GM19240 (cell line): ENCODE data around the gene CORT.
"Not testable (repeated sequence)": the region's sequence is repeated elsewhere in the genome, so short reads cannot be mapped to it uniquely, and the experiment has no call there.

ENCODE experiments used
- DNase-seq: peaks from one replicate; pipeline ENCODE4 v3.0.0; 2011; ENCODE audit warnings: low spot score; ENCODE audit not compliant: insufficient read length

Gene CORT

DNA sequence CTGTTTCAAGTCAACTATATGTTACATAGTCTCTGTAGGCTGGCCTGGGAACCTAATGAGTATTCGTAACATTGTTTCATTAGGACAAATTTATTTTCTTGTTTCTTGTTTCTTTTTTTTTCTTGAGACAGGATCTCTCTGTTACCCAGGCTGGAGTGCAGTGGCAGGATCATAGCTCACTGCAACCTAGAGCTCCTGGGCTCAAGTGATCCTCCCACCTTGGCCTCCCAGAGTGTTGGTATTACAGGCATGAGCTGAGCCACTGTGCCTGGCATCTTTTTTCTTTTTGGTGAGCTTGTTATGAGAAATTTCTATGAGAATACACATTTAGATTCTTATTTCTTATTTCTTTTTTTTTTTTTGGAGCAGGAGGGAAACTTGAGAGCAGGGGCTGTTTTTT lies 12.8 kb upstream of the CORT start:
- DNase-seq = no peak

DNA sequence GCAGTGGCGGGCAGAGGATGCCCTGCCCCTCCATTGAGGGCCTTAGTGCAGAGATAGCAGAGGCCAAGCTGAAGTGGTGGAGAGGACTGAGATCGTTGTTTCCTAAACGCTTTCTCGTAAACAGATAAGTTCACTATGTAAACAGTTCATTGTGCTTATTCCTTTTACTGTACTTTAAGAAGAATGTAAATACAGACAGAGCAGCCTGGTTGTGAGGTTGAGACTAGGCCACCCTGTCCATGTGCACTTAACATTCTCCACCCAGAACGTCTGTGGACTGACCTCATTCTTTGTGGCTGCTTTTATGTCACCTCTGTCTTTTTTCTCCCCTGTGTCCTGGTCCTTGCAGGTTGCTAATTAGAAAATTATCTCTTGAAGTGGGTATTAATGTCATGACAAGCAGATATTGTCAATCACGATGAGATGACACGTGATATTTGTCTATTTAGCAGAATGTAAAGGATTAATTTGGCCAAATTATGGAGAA lies 11.1 kb upstream of the CORT start:
- DNase-seq = no peak

DNA sequence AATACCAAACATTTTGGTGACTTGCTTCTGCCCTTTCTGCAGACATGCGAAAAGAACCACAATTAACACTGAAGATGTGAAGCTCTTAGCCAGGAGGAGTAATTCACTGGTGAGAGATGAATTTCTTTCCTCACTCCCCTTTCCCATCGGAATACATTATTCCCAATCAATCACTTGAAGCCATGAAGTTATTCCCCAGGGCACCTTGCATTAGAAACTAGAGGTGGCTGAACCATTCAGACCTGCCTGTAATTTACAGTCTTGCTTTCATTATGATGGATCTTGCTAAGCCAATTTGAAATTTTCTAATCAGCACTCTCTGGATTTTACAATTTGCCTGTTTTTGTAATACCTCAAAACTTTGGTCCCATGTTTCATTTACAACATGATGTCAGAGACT lies 9.5 kb upstream of the CORT start:
- no peak for DNase-seq

DNA sequence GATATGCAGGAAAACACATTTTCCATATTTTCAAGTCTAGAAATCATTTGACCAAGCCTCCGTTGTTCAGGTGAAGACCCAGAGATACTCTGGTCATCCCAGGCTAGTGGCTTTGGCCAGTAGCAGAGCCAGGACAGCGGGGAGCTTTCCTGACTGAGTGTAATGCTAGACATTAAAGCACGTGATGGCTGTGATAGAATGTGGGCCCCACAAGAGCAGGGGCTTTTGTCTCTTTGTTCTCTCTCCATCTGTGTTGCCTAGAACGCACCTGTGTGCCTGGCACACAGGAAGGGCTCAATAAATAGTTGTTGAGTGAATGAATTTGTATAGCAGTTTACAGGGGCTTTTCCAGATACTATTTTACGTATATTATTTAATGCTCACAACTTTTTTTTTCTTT lies 9.0 kb upstream of the CORT start:
- DNase-seq = no peak

DNA sequence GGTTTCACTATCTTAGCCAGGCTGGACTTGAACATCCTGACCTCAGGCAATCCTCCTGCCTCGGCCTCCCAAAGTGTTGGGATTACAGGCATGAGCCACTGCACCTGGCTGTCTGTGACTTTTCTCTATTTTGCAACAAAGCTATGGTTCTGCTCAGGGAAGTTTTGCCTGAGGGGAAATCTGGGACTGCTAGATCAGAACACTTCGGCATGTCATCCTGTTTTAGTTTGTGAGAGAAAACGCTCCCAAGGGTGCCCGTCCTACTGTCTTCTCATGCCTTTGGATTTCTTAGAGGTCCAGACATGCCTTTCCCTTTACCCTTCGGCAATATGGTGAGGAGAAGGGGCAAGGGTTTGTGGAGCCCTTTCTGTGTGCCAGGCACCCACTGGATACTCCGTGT lies 5.6 kb upstream of the CORT start:
- DNase-seq = no peak

DNA sequence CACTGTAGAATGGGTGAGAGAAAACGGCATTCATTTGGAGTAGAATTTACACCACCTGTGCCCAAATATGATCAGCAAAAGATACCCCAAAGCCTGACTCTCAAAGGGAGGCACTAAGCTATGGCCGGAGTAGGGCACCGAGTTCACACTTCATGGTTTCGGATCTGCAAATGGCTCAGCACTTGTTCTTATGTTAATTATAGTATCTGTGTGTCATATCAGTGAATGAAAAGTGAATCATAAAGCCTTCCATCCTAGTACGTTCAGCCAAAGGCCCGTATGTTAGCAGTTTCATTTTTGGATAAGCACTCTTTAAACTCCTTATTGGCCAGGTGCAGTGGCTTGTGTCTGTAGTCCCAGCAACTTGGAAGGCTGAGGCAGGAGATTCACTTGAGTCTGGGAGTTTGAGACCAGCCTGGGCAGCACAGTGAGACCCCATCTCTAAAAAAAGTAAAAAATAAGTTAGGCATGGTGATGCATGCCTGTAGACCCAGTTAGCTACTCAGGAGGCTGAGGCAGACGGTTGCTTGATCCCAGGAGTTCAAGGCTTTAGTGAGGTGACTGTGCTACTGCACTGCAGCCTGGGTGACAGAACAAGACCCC lies 4.9 kb upstream of the CORT start:
- DNase-seq = no peak

DNA sequence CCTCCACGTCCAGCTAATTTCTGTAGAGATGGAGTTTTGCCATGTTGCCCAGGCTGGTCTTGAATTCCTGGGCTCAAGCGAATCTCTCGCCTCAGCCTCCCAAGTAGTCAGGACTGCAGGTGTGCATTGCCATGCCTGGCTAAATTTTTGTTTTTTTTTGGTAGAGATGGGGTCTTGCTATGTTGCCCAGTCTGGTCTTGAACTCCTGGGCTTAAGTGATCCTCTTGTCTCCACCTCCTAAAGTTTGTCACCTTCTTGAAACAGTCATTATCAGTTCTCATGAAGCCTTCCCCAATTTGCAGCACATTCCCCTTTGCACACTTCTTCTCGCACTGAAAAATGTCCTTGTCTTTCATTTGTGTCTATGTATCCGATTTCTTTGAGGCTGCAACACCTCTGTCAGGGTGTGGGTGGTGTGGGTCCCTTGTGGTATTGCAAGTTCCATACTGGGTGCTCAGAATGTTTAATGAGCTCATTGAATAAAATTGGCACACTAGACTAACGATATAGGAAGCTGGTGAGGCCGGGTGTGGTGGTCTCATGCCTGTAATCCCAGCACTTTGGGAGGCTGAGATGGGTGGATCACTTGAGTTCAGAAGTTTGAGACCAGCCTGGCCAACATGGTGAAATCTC lies 2.9 kb upstream of the CORT start:
- no peak for DNase-seq

DNA sequence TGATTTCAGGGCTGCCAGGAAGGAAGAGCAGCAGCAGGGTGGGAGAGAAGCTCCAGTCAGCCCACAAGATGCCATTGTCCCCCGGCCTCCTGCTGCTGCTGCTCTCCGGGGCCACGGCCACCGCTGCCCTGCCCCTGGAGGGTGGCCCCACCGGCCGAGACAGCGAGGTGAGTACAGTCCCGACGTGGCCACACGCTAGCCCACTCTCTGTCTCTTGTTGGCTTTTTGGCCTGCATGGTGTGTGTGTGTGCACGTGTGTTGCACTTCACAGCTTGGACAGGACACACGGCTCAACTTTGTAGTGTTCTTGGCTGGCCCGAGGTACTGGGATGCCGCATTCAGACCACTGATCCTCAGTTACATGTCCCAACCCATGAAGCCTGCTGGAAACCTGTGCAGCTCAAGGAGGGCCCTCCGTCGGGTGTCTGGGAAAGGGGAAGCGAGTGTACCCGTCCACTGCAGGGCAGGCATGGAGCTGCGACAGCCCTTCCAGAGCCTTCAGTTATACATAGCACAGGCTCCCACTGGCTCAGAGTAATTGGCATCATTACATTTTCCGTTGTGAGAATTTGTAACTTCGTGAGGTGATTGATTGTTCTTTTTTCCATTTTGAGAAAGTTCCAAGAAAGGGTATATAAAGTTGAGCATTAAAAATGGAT lies 454 bp downstream of the CORT start:
- DNase-seq = no peak

DNA sequence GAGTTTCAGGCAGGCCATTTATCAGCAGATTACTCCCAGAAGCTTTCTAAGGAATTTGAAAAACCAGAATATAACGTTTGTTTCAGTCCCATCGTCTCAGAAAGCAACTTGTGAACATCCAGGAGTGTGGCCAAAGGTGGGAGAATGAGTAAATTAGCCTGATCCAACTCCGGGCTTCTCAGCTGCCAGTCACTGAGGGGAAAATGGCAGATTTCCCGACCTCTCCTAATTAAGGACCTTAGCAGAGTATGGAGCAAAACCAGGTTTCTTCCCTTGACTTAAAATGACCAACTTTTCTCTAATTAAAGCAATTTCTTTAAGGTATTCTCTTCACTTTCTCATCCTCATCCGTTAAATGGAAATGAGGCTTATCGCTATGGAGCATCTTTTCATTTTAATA lies 1.0 kb downstream of the CORT start:
- DNase-seq = no peak

DNA sequence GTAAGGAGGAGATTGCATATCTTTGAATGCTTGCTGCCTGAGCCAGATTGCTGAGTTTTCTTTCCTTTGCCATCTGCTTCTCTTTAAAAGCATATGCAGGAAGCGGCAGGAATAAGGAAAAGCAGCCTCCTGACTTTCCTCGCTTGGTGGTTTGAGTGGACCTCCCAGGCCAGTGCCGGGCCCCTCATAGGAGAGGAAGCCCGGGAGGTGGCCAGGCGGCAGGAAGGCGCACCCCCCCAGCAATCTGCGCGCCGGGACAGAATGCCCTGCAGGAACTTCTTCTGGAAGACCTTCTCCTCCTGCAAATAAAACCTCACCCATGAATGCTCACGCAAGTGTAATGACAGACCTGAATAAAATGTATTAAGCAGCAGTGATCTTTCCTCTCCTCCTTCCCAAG lies 1.5 kb downstream of the CORT start:
- no peak for DNase-seq

DNA sequence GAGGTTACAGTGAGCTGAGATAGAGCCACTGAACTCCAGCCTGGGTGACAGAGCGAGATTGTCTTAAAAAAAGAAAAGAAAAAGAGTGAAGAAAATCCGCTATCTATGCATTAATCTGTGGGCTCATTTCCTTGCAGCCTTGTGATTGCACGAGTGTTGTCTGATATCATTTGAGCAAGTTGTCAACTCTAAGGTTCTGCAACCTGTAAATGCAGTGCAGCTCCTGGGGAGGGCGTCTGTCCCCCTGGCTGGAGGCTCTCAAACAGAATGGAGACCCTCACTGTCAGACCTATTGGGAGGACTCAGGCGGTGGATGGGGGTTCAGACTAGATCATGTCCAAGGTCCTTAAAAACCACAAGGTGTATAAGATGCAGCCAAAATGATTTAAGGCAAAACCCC lies 6.2 kb downstream of the CORT start:
- DNase-seq = no peak

DNA sequence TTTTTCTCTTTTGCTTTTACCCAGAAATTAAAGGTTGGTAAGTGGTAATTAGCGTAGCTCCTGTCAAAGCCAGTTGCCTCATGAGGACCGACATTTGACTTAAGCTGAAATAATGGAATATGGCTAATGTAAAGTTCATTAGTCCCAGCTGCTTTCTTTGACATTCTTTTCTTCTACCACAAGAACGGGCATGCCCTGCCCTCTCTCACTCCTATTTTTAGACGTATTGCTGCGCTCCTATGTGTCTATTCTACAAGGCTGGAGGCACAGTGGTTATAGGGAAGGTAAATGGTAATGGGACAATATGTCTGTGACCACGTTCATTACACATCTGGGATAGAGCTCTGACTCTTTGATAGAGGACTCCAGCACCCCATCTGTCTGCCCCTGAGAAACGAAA lies 6.8 kb downstream of the CORT start:
- no peak for DNase-seq

DNA sequence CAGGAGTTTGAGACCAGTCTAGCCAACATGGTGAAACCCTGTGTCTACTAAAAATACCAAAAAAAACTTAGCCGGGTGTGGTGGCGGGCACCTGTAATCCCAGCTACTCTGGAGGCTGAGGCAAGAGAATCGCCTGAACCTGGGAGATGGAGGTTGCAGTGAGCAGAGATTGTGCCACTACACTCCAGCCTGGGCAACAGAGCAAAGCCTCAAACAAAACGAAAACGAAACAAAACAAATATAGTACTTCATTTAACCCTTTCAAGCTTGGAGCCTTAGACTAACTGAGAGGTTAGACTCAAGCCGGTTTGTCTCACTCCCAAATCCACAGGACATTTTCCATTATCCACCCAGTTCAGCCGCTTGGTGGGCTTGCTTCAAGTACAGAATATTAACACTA lies 7.6 kb downstream of the CORT start:
- DNase-seq = not testable (repeated sequence)

DNA sequence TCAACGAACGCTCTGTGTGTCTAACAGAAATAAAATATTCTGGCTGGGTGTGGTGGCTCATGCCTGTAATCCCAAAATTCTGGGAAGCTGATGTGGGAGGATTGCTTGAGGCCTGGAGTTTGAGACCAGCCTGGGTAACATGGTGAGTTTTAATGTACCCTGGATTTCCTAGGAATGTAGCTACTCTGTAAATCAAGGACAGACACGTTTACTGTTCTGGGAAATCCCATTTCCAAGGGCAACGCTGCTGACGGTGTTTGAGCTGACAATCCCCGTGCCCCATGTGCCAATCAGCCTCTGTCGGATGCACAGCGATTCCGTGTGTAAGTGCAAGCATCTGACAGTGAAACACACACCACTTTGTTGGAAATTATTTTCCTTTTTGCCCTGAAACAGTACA lies 8.0 kb downstream of the CORT start:
- DNase-seq = no peak

DNA sequence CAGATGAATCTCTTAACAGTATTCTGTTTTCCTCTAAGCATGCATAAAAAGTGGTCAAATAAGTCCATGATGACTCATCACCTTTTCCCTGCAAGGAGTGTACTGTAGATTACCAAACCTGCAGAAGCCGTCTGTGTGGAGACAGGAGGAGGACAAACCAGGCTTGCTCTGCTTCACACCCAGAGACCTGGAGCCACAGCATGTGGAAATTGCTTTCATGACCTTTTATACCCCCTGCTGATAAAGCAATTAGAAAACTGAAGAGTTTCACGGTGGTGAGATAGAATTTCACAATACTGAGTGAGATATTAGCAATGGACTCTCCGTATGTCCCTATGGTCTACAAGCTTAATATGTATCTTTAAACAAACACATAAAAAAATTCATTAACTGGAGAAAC lies 9.4 kb downstream of the CORT start:
- no peak for DNase-seq

DNA sequence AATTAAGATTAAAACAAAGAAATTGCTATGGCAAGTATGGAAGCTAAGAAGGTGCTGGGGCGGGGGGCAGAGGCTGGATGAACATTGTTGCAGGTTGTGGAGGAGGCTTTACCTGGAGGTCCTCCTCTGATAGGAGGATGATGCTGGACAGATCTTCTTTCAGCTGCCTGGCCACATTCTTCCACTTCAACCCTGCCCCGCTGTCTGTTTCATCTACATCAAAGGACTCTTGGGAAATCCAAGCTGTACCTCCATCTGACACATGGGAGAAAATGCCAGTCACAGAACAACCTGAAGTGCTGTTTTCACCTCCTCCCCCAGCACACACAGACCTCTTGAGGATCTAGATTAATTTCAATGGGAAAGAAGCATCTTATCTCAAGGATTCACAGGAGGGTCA lies 17.2 kb downstream of the CORT start:
- DNase-seq = no peak

DNA sequence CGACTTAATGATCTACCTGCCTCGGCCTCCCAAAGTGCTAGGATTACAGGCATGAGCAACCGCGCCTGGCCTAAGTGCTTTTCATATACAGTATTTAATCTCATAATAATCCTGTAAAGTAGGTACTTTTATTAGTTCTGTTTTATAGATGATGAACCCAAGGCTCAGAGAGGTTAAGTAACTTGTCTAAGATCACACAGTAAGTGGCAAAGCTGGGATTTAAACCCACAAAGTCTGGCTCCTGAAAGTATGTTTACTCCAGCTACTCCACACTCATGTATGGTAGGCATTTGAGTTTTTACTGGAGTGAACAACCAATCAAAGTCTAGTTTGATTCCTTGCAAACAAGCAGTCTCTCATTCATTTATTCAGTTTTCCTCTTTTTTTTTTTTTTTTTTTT lies 20.2 kb downstream of the CORT start:
- no peak for DNase-seq

DNA sequence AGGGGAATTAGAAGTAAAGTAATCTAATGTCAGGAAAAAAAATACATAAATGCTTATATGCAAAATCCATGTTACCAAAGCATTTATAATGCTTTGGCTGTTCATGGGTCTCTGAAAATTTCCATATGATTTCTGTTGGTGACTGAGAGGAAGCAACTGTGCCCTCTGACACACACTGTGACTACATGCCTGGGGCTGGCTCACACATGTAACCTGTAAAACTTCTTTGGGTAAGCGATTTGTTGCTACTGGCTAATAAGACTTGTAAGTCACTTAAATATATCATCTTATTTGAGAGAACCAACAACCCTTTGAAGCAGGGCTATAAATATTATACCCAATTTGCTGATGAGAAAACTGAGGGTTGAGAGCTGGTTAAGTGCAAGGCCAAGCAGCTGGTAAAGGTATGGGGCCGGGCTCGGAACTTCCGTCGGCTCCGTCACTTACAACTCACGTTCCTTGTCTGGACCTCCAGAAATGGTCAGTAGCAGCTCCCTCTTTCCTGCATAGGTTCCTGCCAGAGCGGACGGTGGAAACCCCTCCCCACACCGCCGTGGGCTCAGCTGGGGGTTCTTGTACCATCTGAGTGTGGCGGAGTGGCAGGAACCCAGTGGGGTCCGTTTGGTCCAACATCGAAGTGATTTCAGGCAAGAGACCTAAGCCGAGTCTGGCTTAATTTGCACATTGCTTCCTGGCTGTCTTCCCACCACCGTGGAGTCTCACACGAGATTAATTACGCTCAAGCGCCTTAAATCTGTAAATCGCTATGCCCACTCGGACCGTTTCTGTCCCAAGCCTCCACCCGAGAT lies 21.8 kb downstream of the CORT start:
- DNase-seq = no peak

DNA sequence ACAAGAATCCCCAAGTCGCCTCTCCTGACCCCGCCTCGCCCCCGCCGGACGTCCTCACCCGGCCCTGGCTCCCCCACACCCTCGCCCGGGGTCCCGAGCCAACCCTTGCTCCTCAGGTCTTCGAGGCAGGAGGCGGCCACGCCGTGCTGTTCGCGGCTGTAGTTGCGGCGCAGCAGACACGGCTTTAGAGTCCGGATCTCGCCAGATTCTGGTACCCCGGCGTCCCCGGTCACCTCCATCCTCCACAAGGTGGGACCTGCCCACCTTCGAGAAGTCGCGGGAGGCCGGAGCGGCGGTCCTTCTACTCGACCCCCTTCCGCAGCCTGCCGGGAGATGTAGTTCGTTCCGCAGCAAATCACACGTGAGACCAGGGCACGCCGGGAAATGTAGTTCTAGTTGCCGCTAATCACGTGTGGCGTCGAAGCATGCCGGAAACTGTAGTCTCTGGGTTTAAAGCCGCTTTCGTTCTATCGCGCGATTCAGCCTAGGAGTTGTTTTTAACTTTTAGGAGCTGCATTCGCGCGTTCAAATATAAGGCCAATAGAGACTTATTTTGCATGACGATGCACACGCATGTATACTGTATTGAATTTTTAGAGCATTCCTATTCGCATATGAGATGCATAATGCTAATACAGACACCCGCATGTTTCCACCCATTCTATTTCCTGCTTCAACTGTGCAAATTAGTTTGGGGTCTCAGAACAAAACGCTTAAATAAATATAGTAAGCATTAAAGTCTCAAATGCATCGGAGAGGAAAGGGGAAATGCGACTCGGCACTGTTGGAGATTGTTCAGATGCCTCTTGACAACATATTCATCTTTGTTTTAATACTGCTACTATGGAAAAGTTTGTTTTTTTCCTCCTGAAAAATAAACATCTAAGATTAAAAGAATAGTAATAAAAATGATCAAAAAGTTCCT lies 22.7 kb downstream of the CORT start, which contains the start of gene DFFA:
Gene DFFA (minus strand): TSS at position 310 of the 925 bp plus-strand sequence. CDS start 71 bp downstream, at position 239.
- peak; percentile 85 for DNase-seq

DNA sequence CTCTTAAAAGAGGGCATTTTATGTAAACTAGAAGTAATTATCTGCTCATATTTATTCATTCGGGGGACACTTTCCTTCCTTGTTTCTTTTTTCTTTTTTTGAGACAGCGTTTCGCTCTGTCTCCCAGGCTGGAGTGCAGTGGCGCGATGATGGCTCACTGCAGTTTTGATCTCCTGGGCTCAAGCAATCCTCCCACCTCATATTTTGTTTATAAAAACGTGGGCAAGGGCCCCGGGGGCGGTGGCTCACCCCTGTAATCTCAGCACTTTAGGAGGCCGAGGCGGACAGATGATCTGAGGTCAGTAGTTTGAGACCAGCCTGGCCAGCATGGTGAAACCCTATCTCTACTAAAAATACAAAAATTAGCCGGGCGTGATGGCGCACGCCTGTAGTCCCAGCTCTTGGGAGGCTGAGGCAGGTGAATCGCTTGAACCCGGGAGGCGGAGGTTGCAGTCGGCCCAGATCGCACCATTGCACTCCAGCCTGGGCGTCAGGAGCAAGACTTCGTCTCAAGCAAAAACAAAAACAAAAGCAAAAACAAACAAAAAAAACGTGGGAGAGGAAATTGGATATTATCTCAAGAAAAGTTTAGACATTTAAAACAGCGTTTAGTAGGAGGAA lies 23.4 kb downstream of the CORT start:
- no peak for DNase-seq

DNA sequence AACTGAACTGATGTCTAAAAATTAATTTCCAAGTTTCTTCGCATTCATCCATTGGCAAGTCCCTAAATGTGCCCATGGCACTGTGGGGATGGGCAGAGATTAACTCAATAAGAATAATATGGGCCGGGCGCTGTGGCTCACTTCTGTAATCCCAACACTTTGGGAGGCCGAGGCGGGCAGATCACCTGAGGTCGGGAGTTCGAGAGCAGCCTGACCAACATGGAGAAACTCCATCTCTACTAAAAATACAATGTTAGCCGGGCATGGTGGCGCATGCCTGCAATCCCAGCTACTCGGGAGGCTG lies 24.4 kb downstream of the CORT start:
- not testable (repeated sequence) for DNase-seq
